ENCODE measurements around the gene FOLR2. TPM values are rescaled to one million over a fixed set of nuclear protein-coding genes. Genes with fewer than 3 reads are reported as not detected.

Gene FOLR2
- total RNA-seq, 2 donors from 2014 or later, result not detected

DNA sequence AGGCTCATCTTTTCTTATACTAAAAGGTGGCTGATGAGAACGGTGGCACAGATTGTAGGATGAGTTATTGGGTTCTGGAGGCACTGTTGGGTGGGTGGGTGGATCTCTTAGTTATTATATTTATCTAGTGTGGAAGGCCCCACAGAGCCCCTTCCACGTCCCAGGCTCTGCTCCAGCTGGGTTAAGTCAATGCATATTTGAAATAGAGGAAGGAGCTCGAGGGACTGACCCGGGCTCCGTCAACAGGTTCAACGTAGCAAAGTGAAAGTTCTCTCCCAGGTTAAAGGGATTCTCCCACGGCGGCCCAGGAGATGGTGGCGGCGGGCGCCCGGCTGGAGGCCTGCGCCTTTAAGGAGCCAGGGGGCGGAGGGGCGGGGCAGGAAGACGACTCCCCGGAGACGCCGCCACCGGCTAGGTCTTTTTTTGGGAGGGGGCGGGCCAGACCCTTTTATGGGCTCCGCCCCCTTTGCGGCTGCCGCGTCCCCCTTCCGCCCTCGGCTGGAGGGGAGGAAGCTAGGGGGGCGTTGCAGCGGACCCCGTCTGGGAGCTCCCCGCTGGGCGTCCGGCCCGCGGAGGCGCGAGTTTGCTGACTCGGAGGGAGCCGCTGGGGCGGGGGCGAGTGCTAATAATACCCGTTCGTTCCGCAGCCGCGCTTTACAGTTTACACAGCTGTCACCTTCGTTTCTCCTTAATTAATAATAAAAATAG is 6.5 kb downstream of the FOLR2 start:
- H3K4me1 Mint-ChIP-seq, result peaks cover 7% of the 10 kb centered on the region
- H3K9me3 Mint-ChIP-seq, result no peaks in the 10 kb centered on the region
- H3K36me3 Mint-ChIP-seq (ENCODE audit: low read depth), result peaks cover 5% of the 10 kb centered on the region
- peak overlapping the region; percentile 75 for H3K27ac Mint-ChIP-seq
- peak overlapping the region; percentile 94 for H3K4me3 Mint-ChIP-seq
- peak; percentile 86 for ATAC-seq (replicated peaks)
- no peaks in the 10 kb centered on the region for H3K27me3 Mint-ChIP-seq

DNA sequence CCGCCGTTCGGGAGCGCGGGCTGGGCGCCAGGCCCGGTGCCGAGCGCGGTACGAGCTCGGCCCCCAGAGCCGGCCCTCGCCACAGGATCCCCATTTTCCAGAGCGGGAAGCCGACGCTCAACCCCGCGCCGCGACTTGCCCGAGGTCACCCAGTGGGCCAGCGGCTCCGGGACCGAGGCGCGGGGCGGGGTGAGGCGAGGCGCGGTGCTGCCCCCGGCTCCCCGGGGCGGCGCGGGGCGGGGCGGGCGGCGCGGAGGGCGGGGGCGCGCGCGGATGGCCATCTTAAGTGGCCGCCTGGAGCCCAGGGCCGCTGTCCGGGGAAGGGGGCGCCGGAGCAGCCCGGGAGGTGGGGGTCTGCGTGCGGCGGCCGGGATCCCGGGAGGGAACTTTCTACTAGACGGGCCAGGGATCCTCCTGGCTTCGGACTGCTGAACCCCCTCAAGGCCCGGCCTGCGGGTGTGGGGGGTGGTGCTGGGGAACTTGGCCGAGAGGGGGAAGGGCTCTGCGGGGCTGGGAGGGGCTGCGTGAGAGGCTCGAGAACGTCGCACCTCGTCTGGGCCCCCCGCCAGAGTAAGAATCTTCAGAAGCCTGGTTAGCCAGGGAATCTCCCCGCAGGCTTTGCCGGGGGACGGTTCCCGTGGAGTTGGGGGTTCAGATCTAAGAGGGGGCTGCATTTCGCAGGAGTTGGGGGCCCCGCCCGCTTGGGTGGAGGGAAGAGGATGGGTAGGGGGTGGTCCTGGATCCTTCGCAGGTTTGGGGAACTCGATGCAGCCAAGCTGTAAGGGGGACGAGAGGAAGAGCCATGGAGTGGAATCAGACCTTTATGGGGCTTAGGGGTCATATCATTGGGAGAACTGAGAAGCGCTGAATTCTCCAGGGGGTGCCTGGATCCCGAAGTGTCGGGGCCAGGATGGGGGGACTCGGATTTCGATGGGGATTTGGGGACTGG is 7.3 kb downstream of the FOLR2 start:
- Mint-ChIP-seq H3K27ac (peak overlapping the region; percentile 95), H3K4me1 (peaks cover 7% of the 10 kb centered on the region), H3K4me3 (peak overlapping the region; percentile 94), H3K36me3 (ENCODE audit: low read depth) (peaks cover 10% of the 10 kb centered on the region), H3K27me3 (no peaks in the 10 kb centered on the region), H3K9me3 (no peaks in the 10 kb centered on the region)
- ATAC-seq (replicated peaks), result peak; percentile 69

DNA sequence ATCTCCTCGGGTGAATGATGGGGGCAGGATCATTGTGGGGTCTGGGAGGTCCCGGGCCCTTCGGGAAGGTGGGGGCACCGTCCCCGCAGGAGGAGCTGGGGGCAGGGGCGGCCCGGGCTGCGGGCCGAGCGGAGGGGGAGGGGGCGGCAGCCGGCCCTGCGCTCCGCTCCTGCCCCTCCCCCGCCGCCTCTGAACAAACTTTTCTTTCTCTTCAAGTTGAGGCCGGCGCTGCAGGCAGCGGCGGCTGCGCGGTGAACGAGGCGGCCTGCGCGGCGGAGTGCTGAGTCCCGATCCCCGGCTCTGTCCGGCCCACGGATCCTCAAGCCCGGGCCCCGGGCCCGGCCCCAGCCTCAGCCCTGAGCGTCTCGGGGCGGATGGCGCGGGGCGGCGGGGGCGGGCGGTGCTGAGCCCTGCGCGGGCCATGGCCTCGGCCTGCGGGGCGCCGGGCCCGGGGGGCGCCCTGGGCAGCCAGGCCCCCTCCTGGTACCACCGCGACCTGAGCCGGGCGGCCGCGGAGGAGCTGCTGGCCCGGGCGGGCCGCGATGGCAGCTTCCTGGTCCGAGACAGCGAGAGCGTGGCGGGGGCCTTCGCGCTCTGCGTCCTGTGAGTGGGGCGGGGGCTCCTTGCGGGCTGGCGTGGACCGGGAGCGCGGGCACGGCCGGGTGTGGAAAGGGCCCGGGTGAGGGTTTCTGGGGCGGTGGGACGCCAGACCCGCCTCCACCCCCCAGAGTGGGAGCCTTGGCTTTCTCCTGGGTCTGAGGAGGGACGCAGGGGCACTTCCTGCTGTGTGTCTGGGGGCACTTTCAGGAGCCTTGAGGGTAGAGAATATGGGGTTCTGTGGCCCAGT is 8.2 kb downstream of the FOLR2 start, which contains the start of gene INPPL1:
TSS of gene INPPL1 (plus strand) at position 204 of the 847 bp plus-strand sequence. CDS start at position 422, 218 bp downstream.
- peaks cover 19% of the 10 kb centered on the region for H3K36me3 Mint-ChIP-seq (ENCODE audit: low read depth)
- H3K4me1 Mint-ChIP-seq, result peaks cover 7% of the 10 kb centered on the region
- no peaks in the 10 kb centered on the region for H3K9me3 Mint-ChIP-seq
- peak within 1 kb of the TSS; percentile 95 for H3K27ac Mint-ChIP-seq
- H3K4me3 Mint-ChIP-seq, result peak within 1 kb of the TSS; percentile 94
- no peaks in the 10 kb centered on the region for H3K27me3 Mint-ChIP-seq
- peak; percentile 4 for ATAC-seq (replicated peaks)

DNA sequence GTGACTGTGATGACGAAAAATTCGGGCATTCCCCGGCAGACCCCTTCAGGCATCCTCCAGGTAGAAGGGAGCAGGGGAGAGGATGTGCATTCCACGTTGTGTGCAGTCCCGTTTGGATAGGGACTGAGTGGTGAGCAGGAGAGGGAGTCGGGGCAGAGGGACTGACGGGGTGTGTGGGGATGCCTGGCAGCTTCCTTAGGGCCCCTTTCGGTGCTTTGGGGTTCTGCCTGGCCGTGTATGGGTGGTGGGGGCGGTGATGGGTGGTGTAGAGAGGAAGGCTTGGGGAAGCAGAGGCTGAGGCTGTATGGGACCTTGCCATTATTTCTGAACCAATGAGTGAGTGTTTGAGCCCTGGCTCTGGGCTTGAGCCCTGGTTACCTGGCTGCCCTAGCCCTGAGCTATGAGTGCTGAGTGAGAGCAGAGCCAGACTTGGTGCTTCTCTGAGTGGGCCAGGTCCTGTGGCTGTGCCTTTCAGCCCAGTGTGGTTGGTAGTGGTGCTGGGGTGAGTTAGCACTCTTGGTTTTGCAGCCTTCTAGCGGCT is 8.9 kb downstream of the FOLR2 start:
- Mint-ChIP-seq H3K9me3 (no peaks in the 10 kb centered on the region), H3K36me3 (ENCODE audit: low read depth) (peaks cover 26% of the 10 kb centered on the region), H3K27me3 (no peaks in the 10 kb centered on the region), H3K4me1 (peaks cover 7% of the 10 kb centered on the region), H3K27ac (peak overlapping the region; percentile 73), H3K4me3 (peak overlapping the region; percentile 94)
- peak; percentile 27 for ATAC-seq (replicated peaks)

DNA sequence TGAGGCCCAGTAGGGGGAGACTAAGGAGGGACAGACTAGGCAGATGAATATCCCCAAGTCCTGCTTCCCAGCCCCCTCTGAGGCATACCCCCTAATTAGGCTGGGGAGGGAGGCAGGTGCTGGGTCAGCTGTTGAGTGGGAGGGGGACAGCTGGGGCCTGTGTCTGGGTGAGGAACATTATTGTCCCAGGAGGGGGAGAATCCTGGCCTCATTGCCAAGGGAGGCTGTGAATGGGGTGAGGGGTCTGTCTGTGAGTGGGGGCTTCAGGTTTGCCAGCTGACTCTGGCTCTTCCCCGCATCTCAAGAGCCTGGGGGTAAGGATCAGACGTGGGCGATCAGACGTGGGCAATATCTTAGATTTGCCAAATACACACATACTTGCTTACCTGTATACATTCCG is 10.1 kb downstream of the FOLR2 start:
- ATAC-seq (replicated peaks), result no peak
- no peaks in the 10 kb centered on the region for H3K9me3 Mint-ChIP-seq
- H3K27ac Mint-ChIP-seq, result no peak overlapping the region
- no peaks in the 10 kb centered on the region for H3K27me3 Mint-ChIP-seq
- peaks cover 7% of the 10 kb centered on the region for H3K4me1 Mint-ChIP-seq
- no peak overlapping the region for H3K4me3 Mint-ChIP-seq
- peaks cover 38% of the 10 kb centered on the region for H3K36me3 Mint-ChIP-seq (ENCODE audit: low read depth)

GRCh38 chr11:72227316-72228228 is 11.0 kb downstream of the FOLR2 start:
- Mint-ChIP-seq H3K4me3 (no peak overlapping the region), H3K4me1 (peaks cover 7% of the 10 kb centered on the region), H3K36me3 (ENCODE audit: low read depth) (peaks cover 47% of the 10 kb centered on the region), H3K27ac (no peak overlapping the region), H3K9me3 (no peaks in the 10 kb centered on the region), H3K27me3 (no peaks in the 10 kb centered on the region)
- ATAC-seq (replicated peaks), result no peak

GRCh38 chr11:72228229-72228843 is 11.7 kb downstream of the FOLR2 start:
- Mint-ChIP-seq H3K4me1 (peaks cover 7% of the 10 kb centered on the region), H3K9me3 (no peaks in the 10 kb centered on the region), H3K36me3 (ENCODE audit: low read depth) (peaks cover 53% of the 10 kb centered on the region), H3K4me3 (no peak overlapping the region), H3K27me3 (no peaks in the 10 kb centered on the region), H3K27ac (no peak overlapping the region)
- ATAC-seq (replicated peaks), result no peak

DNA sequence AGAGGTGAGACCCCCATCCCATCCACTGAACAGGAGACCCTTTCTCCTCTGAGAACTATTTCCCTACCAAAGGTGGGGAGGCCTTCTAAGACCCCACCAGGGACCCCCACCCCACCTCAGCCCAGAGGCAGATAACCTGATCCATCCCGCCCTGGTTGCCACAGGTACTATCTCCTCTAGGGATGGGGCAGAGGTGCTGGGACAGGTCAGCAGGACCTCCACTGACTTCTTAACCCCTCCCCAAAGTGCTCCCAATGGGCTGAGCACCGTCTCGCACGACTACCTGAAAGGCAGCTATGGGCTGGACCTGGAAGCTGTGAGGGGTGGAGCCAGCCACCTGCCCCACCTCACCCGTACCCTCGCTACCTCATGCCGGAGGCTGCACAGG is 12.2 kb downstream of the FOLR2 start:
- no peak overlapping the region for H3K27ac Mint-ChIP-seq
- peaks cover 58% of the 10 kb centered on the region for H3K36me3 Mint-ChIP-seq (ENCODE audit: low read depth)
- no peaks in the 10 kb centered on the region for H3K9me3 Mint-ChIP-seq
- H3K4me3 Mint-ChIP-seq, result no peak overlapping the region
- H3K27me3 Mint-ChIP-seq, result no peaks in the 10 kb centered on the region
- no peak for ATAC-seq (replicated peaks)
- H3K4me1 Mint-ChIP-seq, result peaks cover 7% of the 10 kb centered on the region

GRCh38 chr11:72229336-72229924 is 12.8 kb downstream of the FOLR2 start:
- peaks cover 58% of the 10 kb centered on the region for H3K36me3 Mint-ChIP-seq (ENCODE audit: low read depth)
- ATAC-seq (replicated peaks), result no peak
- H3K27ac Mint-ChIP-seq, result no peak overlapping the region
- H3K9me3 Mint-ChIP-seq, result no peaks in the 10 kb centered on the region
- H3K27me3 Mint-ChIP-seq, result no peaks in the 10 kb centered on the region
- H3K4me1 Mint-ChIP-seq, result peaks cover 12% of the 10 kb centered on the region
- no peak overlapping the region for H3K4me3 Mint-ChIP-seq

DNA sequence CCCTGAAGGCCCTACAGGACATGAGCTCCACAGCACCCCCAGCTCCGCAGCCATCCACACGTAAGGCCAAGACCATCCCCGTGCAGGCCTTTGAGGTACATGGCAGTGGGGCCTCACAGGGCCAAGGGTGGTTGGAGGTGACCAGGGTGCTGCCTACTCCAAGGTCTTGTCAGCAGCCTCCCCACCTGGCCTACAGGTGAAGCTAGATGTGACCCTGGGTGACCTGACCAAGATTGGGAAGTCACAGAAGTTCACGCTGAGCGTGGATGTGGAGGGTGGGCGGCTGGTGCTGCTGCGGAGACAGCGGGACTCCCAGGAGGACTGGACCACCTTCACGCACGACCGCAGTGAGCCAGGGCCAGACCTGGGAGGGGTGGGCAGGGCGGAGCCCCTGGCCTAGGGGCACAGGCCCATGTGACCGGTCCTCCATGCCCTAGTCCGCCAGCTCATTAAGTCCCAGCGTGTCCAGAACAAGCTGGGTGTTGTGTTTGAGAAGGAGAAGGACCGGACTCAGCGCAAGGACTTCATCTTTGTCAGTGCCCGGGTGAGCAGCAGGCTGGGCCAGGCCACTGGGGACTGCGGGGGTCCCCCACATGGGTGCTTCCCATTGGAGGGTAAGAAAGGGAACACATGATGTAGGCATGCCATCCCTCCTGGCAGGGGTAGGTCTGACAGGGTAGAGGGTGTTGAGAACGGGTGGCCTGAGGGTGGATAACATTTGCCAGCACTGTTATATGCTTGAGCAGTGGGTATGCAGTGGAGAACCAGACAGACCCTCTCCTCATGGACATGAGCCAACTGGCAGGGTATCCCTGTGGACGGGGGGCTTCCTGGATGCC is 13.6 kb downstream of the FOLR2 start:
- H3K4me1 Mint-ChIP-seq, result peaks cover 11% of the 10 kb centered on the region
- ATAC-seq (replicated peaks), result no peak
- no peaks in the 10 kb centered on the region for H3K9me3 Mint-ChIP-seq
- H3K27ac Mint-ChIP-seq, result no peak overlapping the region
- peaks cover 64% of the 10 kb centered on the region for H3K36me3 Mint-ChIP-seq (ENCODE audit: low read depth)
- no peak overlapping the region for H3K4me3 Mint-ChIP-seq
- H3K27me3 Mint-ChIP-seq, result no peaks in the 10 kb centered on the region

DNA sequence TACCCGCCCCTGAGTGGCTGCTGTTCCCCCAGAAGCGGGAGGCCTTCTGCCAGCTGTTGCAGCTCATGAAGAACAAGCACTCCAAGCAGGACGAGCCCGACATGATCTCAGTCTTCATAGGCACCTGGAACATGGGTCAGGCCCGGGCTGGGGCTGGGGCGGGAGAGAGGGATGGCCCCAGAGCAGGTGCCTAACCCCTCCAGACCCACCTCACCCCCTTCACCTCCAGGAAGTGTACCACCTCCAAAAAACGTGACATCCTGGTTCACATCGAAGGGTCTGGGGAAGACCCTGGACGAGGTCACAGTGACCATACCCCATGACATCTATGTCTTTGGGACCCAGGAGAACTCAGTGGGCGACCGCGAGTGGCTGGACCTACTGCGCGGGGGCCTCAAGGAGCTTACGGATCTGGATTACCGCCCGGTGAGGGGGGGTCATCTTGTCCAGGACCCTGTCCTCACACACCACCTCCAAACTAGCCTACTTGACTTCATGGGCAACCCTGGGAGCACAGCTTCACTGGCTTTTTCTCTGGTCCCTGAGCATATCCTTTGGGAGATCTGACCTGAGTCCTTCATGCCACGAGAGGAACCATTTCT is 14.3 kb downstream of the FOLR2 start:
- no peak overlapping the region for H3K27ac Mint-ChIP-seq
- H3K4me1 Mint-ChIP-seq, result peaks cover 5% of the 10 kb centered on the region
- H3K9me3 Mint-ChIP-seq, result no peaks in the 10 kb centered on the region
- no peaks in the 10 kb centered on the region for H3K27me3 Mint-ChIP-seq
- no peak for ATAC-seq (replicated peaks)
- H3K4me3 Mint-ChIP-seq, result no peak overlapping the region
- peaks cover 68% of the 10 kb centered on the region for H3K36me3 Mint-ChIP-seq (ENCODE audit: low read depth)

All from activated T-helper 17 cell treated with anti-CD3 and anti-CD28 coated beads, Interleukin-2, amount 50 U/mL, for 72 hours (primary cell).